IMR-90 (cell line): ENCODE data around the gene FGFRL1. TPM values are rescaled to one million over a fixed set of nuclear protein-coding genes. Genes with fewer than 3 reads are reported as not detected.
A peak's percentile ranks its signal among the peaks of the same experiment; 100 is the strongest.

Experiments
- ATAC-seq: fragments of 200-7000 bp; cut with Tn5 transposase; 2 replicates; pipeline ENCODE4 v1.9.1; 2020; ENCODE audit warnings: low read depth, mild to moderate bottlenecking, moderate library complexity
- BruUV-seq: library from RNA; stranded (reverse); fragments of 400-500 nt; replicated peaks from 2 replicates; lab custom pipeline; 2021; lab: Mats Ljungman, UMichigan
- CTCF ChIA-PET: fragments of 300-600 bp; formaldehyde crosslinking; extraction: SDS; loops from one replicate; lab custom pipeline; 2021; ENCODE audit warnings: antibody characterized with exemption; lab: Yijun Ruan, JAX
- POLR2A ChIA-PET: fragments of 300-600 bp; sonication (Branson Sonifier 250); formaldehyde crosslinking; loops from one replicate; lab custom pipeline; 2022; ENCODE audit warnings: antibody characterized with exemption; ENCODE audit not compliant: unreplicated experiment; lab: Charles Lee
- DNase-seq: peaks from one replicate; pipeline ENCODE4 v3.0.0; 2013
- H2AFZ ChIP-seq: replicated peaks from 2 replicates; pipeline ENCODE3; 2013; ENCODE audit warnings: low read length, mild to moderate bottlenecking; ENCODE audit not compliant: poor library complexity
- H2AK5ac ChIP-seq: 2 replicates; pipeline ENCODE4 v1.6.1; 2013; ENCODE audit warnings: low read depth, low read length, inconsistent platforms
- H2AK9ac ChIP-seq: replicated peaks from 2 replicates; pipeline ENCODE3; 2013; ENCODE audit warnings: mild to moderate bottlenecking, low read depth, low read length, moderate library complexity; ENCODE audit not compliant: poor library complexity
- H2BK120ac ChIP-seq: 2 replicates; pipeline ENCODE4 v1.6.1; 2013; ENCODE audit warnings: low read depth, low read length, inconsistent platforms
- H2BK15ac ChIP-seq: 3 replicates; pipeline ENCODE4 v1.6.1; 2013; ENCODE audit warnings: low read depth, low read length, inconsistent platforms
- H2BK20ac ChIP-seq: 2 replicates; pipeline ENCODE4 v1.6.1; 2013; ENCODE audit warnings: low read depth, mild to moderate bottlenecking, inconsistent platforms, low read length, moderate library complexity
- H2BK5ac ChIP-seq: 2 replicates; pipeline ENCODE4 v1.6.1; 2013; ENCODE audit warnings: mild to moderate bottlenecking, low read depth, low read length, inconsistent platforms; ENCODE audit not compliant: poor library complexity, severe bottlenecking
- H3K14ac ChIP-seq: replicated peaks from 2 replicates; pipeline ENCODE4 v1.6.1; 2013; ENCODE audit warnings: low read depth, low read length, inconsistent platforms
- H3K18ac ChIP-seq: 2 replicates; pipeline ENCODE4 v1.6.1; 2013; ENCODE audit warnings: low read depth, low read length, control low read depth
- H3K23ac ChIP-seq: 2 replicates; pipeline ENCODE4 v1.6.1; 2013; ENCODE audit warnings: low read depth, low read length, inconsistent platforms
- H3K27ac ChIP-seq: 2 replicates; pipeline ENCODE4 v1.5.1; 2013; ENCODE audit warnings: mild to moderate bottlenecking, control low read depth, low read length; ENCODE audit not compliant: insufficient read depth
- H3K27me3 ChIP-seq: 2 replicates; pipeline ENCODE4 v1.6.1; 2013; ENCODE audit warnings: low read length; ENCODE audit not compliant: control insufficient read depth, insufficient read depth
- H3K36me3 ChIP-seq: 2 replicates; pipeline ENCODE4 v1.6.1; 2013; ENCODE audit warnings: low read length, mixed read lengths; ENCODE audit not compliant: control insufficient read depth, insufficient read depth
- H3K4ac ChIP-seq: 2 replicates; pipeline ENCODE4 v1.6.1; 2013; ENCODE audit warnings: low read depth, low read length, inconsistent platforms
- H3K4me1 ChIP-seq: 2 replicates; pipeline ENCODE4 v1.6.1; 2013; ENCODE audit warnings: low read length, mixed read lengths; ENCODE audit not compliant: control insufficient read depth, insufficient read depth
- H3K4me2 ChIP-seq: 2 replicates; pipeline ENCODE4 v1.6.1; 2013; ENCODE audit warnings: low read depth, mild to moderate bottlenecking, control low read depth, low read length, moderate library complexity
- H3K4me3 ChIP-seq: 2 replicates; pipeline ENCODE4 v1.5.1; 2013; ENCODE audit warnings: low read depth, mild to moderate bottlenecking, control low read depth, low read length, moderate library complexity; ENCODE audit not compliant: insufficient read depth
- H3K56ac ChIP-seq: 2 replicates; pipeline ENCODE4 v1.6.1; 2013; ENCODE audit warnings: low read length, inconsistent platforms; ENCODE audit not compliant: insufficient read depth; ENCODE audit errors: extremely low read depth
- H3K79me1 ChIP-seq, 2 experiments: 2 replicates each; pipeline ENCODE4 v1.6.1; 2013; ENCODE audit warnings: low read length in 2 of 2, inconsistent platforms in 1 of 2, low read depth in 1 of 2
- H3K9ac ChIP-seq: 2 replicates; pipeline ENCODE4 v1.6.1; 2013; ENCODE audit warnings: low read depth, low read length, control low read depth
- H3K9me1 ChIP-seq: 2 replicates; pipeline ENCODE4 v1.6.1; 2013; ENCODE audit warnings: low read length, inconsistent platforms; ENCODE audit not compliant: insufficient read depth
- H3K9me3 ChIP-seq: 2 replicates; pipeline ENCODE4 v1.6.1; 2013; ENCODE audit warnings: low read length; ENCODE audit not compliant: control insufficient read depth, insufficient read depth
- H4K20me1 ChIP-seq: 2 replicates; pipeline ENCODE4 v1.6.1; 2013; ENCODE audit warnings: low read length, inconsistent platforms; ENCODE audit not compliant: insufficient read depth
- H4K5ac ChIP-seq: 2 replicates; pipeline ENCODE4 v1.6.1; 2013; ENCODE audit warnings: mild to moderate bottlenecking, low read depth, low read length, control low read depth
- H4K8ac ChIP-seq, 2 experiments: 2 replicates each; pipeline ENCODE4 v1.6.1; 2013; ENCODE audit warnings: low read depth in 2 of 2, low read length in 2 of 2, control low read depth in 1 of 2, inconsistent platforms in 1 of 2
- H4K91ac ChIP-seq: 2 replicates; pipeline ENCODE4 v1.6.1; 2013; ENCODE audit warnings: low read depth, low read length, inconsistent platforms; ENCODE audit not compliant: insufficient read depth
- BHLHE40 ChIP-seq: fragments of 150-350 bp; IDR thresholded peaks from 2 replicates; pipeline ENCODE4 v1.6.1; 2016; ENCODE audit warnings: mild to moderate bottlenecking, low read depth, low read length
- NFE2L2 ChIP-seq: fragments of 150-350 bp; IDR thresholded peaks from 2 replicates; pipeline ENCODE4 v1.6.1; 2016; ENCODE audit warnings: low read depth, mild to moderate bottlenecking, low read length
- WGBS, 2 experiments: methylation state at CpG; one replicate each; pipeline versions ENCODE4 v1.1.5 to v1.1.7; 2013; ENCODE audit warnings: missing lambda C conversion rate in 2 of 2; ENCODE audit not compliant: insufficient read length in 1 of 2; ENCODE audit errors: extremely low coverage in 2 of 2; 5-methylcytosine and 5-hydroxymethylcytosine counted together
- dilution Hi-C: fragments of 300-500 bp; cut with HindIII; formaldehyde crosslinking; loops from one replicate; pipeline ENCODE4 v1.14.3; 2018; ENCODE audit warnings: low sequenced_read_pairs; ENCODE audit not compliant: unreplicated experiment
- in situ Hi-C: fragments of 300-500 bp; cut with MboI; formaldehyde crosslinking; loops from 3 replicates; pipeline ENCODE4 v1.14.3; 2019; ENCODE audit warnings: low sequenced_read_pairs, inconsistent platforms, mixed read lengths
- intact Hi-C: fragments of 100-400 bp; cut with micrococcal nuclease; formaldehyde crosslinking; loops from 2 replicates; pipeline ENCODE4 v1.10.0; 2022
- polyA plus RNA-seq, 3 experiments: library from polyadenylated mRNA; depleted of rRNA; stranded (reverse); fragments of >200 nt; gene quantifications; 2 replicates each; pipeline ENCODE4 v1.2.3, GENCODE V29; 2012; ENCODE audit warnings: low replicate concordance in 1 of 3
- total RNA-seq: library from RNA; depleted of rRNA; stranded (reverse); fragments of >200 nt; gene quantifications from 2 replicates; pipeline ENCODE4 v1.2.3, GENCODE V29; 2012
- TF ChIP-seq, protein P1 (sequence below): fragments of 150-350 bp; IDR thresholded peaks from 2 replicates; pipeline ENCODE4 v1.6.1; 2017; ENCODE audit warnings: mild to moderate bottlenecking, antibody characterized with exemption, low read length, low read depth

The FGFRL1 gene
- total and polyA plus RNA-seq, 2 of the 4 experiments (the other 2 are of a cell fraction), result 49.3 to 78.8 TPM

DNA sequence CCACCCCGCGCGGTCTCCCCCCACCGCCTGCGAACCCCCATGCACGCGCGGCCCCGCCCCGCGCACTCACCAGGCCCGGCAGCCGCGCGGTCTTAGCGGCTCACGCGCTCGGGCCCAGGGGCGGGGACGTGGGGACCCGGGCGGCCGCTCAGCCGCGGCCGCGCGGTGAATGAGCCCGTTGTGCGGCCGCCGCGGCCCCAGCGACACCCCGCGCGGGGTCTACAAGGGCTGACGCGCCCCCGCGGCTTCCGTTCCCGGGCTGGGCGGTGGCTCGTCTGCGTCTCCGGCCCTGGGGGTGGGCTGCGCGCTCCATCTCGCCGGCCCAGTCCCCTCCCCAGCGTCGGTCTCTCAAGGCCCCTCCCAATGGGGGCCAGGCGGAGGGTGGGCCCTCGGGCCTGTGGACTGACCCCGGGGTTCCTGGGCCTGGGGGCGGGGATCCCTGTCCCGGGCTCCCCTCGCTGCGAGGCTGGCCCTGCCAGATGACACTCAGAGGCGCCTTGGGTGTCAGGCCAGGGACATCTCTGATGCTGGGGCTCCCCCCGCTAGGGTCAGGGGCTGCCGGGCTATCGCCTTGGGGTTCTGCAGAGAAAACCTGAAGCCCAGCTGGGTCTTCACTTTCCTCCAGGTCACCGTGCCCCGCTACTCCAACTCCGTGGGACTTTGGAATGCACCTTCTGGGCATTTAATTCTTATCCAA lies 13.9 kb upstream of the FGFRL1 start:
- ChIA-PET POLR2A (no interaction called here), CTCF (no interaction called here)
- H2AFZ ChIP-seq, result peak overlapping the region; percentile 72
- peaks cover 53% of the 10 kb centered on the region for H3K27me3 ChIP-seq
- H2BK5ac ChIP-seq, result no peak overlapping the region
- no peak overlapping the region for H2BK20ac ChIP-seq
- intact Hi-C loops, result no loop called here
- H4K8ac ChIP-seq, result no peak overlapping the region
- no peak overlapping the region for H3K27ac ChIP-seq
- in situ Hi-C loops, result no loop called here
- H3K4me1 ChIP-seq, result peaks cover 4% of the 10 kb centered on the region; the same call in 1 of the 2 replicates
- H3K4me2 ChIP-seq, result peak overlapping the region; percentile 48
- TF ChIP-seq NFE2L2 (no peak), BHLHE40 (peak; percentile 17; the same call in 1 of the 2 replicates)
- TF ChIP-seq, protein P1, sequence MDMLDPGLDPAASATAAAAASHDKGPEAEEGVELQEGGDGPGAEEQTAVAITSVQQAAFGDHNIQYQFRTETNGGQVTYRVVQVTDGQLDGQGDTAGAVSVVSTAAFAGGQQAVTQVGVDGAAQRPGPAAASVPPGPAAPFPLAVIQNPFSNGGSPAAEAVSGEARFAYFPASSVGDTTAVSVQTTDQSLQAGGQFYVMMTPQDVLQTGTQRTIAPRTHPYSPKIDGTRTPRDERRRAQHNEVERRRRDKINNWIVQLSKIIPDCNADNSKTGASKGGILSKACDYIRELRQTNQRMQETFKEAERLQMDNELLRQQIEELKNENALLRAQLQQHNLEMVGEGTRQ, result no peak
- no peak overlapping the region for H3K9ac ChIP-seq
- dilution Hi-C loops, result no loop called here
- H2AK5ac ChIP-seq, result no peak overlapping the region
- H4K91ac ChIP-seq, result no peak overlapping the region
- BruUV-seq, result no TSS peak
- no peak overlapping the region for H3K23ac ChIP-seq
- H3K36me3 ChIP-seq, result no peaks in the 10 kb centered on the region
- no peak overlapping the region for H3K4ac ChIP-seq
- H3K18ac ChIP-seq, result no peak overlapping the region
- no peak overlapping the region for H2BK120ac ChIP-seq
- H2BK15ac ChIP-seq, result no peak overlapping the region
- H4K5ac ChIP-seq, result no peak overlapping the region
- peaks cover 11% of the 10 kb centered on the region for H4K20me1 ChIP-seq
- no peaks in the 10 kb centered on the region; the same call in 1 of the 2 replicates for H3K9me3 ChIP-seq
- H3K9me1 ChIP-seq, result no peaks in the 10 kb centered on the region
- H3K14ac ChIP-seq, result no peak overlapping the region
- WGBS, 2 experiments, result 2% methylated on average over 25 of the region's 68 CpGs; no CpG with 5 or more reads in 1 of the 2 experiments
- 0 out of 4 replicates have a peak, but pooled peaks cover 0 to 2% of the 10 kb centered on the region in 2 experiments for H3K79me1 ChIP-seq
- ATAC-seq (peak; percentile 61), DNase-seq (no peak)
- H3K56ac ChIP-seq, result no peak overlapping the region
- H3K4me3 ChIP-seq, result peak overlapping the region; percentile 46
- no peak overlapping the region for H2AK9ac ChIP-seq
